Ramos (cell line): ENCODE data around the gene DIAPH2.

ENCODE experiments used
- in situ Hi-C: fragments of 300-500 bp; cut with MboI; formaldehyde crosslinking; loops from one replicate; pipeline ENCODE4 v1.14.3; 2022; ENCODE audit warnings: low sequenced_read_pairs; ENCODE audit not compliant: unreplicated experiment

The DIAPH2 gene

GRCh38 chrX:96684339-96685209 is at the start of gene DIAPH2:
DIAPH2 (plus strand) TSS chrX:96684842.
- in situ Hi-C loops, result no loop called here

DNA sequence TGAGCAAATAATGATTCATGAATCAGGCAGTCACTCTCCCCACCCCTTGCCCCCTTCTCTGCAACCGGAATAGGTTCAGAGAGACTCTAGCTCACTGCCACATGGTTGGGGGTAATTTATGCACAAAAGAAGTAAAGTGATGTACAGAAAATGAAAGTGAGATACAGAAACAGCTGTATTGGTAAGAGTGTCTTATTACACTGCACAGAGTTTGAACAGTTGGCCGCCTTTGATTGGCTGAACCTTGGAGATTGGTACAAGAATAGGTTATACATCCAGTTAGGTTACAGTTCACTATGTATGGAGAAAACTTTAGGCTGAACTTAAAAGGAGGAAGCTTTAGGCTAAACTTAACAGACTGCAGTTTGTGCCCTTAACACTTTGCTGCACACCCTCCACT is 34.6 kb upstream of the DIAPH2 start:
- in situ Hi-C loops, result no loop called here

DNA sequence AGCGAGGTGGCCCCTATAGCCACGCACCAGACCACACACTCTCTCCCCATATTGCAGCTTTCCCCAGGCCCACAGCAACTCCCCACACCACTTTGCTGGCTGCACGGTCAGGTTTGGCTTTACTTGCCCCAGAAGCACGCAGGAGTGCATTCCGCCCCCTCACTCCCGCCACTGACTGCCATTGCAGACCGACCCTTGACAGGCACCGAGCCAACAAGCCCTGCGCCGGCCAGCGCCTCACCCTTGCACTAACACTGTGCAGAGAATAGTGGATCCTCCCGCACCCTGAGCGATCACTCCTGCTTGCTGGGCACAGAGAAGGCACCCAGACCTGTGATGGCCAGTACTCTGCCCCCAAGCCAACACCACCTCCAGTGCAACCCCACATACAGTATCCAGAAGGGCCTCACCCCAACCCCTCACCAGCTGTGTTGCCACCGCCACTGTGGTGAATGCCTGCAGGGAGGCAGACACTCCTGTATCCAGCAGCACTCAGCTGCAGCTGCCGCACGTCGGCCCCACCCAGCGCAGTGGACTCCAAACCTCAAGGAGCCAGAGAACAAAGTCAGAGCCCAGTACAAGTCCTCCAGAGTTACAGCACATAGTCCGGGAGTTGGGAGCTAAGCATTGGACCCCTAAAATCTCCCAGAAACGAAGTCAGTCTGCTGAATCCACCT is 28.6 kb upstream of the DIAPH2 start:
- in situ Hi-C loops, result no loop called here

- in situ Hi-C loops, result no loop called here
Observed at GRCh38 chrX:96682516-96682915, 2.1 kb upstream of the DIAPH2 start.

- in situ Hi-C loops, result no loop called here
Observed at GRCh38 chrX:96683997-96684338, 674 bp upstream of the DIAPH2 start.

DNA sequence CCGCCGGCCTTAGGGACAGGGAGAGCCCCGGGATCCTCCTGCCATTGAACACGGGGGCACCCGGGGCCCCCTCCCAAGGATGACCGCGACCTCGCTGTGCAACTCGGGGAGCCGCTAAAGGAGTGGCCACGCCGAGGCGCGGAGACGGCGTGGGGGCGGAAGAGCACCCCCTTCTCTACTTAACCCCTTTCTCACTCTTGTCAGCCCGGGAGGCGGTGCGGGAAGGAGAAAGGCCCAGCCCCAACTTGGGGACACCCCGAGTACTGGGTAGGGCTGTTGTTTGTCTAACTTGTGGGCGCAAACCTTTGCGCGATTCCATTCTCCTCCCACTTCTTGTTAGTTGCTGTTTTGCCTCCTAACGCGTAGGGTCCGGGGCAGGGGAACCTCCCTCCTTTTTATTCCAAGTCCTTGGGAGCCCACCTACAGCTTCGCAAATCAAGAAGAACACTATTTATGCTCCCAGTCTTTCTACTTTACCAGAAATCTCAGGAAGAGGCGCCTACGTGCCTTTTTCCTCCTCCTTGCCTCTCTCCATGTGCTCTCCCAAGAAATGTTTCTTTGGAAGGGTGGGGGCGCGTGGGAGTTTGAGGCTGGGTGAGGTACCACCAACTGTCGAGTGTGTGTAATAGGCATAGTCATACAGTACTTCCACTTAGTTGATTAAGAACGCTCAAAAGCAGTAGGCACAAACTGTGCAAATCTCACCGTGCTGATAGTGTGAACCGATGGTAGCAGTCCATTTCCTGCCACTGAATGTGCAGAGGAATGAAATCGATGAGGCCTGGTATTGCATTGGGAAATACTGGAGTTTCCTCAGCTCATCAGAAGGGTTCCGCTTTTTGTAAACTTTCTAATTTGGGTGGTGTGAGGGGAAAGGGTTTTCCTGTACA is 813 bp downstream of the DIAPH2 start:
- in situ Hi-C loops, result no loop called here

GRCh38 chrX:96687776-96688175 is 3.1 kb downstream of the DIAPH2 start:
- in situ Hi-C loops, result no loop called here

DNA sequence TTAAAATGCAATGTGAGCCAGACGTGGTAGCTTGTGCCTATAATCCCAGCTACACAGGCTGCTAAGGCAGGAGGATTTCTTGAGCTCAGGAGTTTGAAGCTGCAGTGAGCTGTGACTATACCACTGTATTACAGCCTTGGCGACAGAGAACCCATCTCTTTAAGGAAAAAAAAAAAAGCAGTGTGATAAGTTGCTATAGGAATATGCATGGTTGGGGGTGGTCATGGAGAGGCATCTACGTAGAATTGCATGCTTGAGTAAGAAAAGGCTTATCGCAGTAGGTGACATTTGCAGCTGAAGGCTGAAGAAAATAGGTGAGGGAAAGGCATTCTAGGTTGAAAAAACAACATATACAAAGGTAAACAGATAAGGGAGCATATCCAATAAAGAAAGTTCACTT is 4.1 kb downstream of the DIAPH2 start:
- in situ Hi-C loops, result no loop called here

DNA sequence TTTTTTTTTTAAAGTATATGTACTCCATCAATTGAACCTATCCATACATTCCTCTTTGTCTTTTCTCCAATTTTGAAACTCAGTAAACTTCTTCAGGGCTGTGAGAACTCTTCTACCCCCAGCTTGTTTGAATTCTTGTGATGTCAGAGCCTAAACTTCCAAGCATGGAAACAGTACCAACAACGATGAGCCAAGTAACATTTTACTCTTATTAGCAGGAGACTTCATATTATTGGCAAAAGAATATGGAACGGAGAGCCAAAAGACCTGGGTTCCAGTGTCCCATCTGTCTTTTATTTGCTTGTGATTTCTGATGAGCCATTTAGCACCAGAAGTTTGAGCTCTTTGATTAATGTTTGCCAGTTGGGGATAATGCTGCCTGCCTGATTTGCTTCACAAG is 5.3 kb downstream of the DIAPH2 start:
- in situ Hi-C loops, result no loop called here

DNA sequence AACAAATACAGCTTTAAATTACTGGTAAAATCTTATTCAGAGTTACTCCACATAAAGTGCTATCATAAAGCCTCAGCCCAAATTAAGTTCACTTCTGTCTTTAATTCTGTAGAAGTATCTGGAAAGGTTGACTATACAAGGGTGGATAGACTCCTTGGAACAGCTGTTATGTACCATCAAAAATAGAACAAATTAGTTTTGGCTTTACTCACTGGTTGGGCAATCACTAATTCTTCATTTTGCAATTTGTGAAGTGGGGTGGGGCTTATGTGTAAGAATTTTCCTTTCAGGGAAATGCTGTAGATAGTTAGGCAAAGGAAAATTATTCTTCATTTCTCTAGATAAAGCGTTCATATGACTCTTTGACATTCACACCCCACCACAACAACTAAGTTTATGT is 7.8 kb downstream of the DIAPH2 start:
- in situ Hi-C loops, result no loop called here

DNA sequence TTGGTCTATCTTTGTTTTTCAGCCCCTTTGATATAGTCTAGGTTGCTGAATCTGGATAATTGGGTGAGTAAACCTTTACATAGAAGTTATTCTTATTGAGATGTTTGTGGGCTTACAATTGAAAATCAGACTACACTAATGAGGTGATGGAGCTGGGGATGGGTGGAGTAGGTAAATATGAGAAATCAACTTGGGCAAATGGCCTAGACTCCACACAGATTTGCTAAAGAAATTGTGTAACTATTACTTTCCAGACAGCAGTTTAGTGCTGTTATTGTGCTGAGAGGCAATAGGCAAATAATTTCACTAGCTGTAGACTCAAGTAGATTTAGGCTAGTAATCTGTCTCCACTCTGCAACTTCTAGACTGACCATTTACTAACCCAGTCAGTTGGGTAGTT is 8.2 kb downstream of the DIAPH2 start:
- in situ Hi-C loops, result no loop called here

DNA sequence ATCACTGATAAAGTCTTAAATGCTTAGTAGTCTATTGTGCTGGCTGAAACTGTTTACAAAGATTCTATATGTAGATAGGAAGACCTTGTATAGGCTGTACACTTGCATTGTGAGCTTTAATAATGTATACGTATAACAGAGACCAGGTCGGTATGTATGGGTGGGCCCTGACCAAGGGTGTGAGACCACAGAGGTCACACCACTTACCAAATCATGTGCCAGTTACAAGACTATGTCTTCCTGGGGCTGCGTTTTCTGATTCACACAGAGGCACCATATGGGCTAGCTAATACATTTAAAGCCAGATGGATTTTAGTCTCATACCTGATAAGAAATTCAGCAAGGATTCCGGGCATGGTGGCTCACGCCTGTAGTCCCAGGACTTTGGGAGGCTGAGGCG is 8.8 kb downstream of the DIAPH2 start:
- in situ Hi-C loops, result no loop called here

GRCh38 chrX:96696462-96696861 is 11.8 kb downstream of the DIAPH2 start:
- in situ Hi-C loops, result no loop called here

DNA sequence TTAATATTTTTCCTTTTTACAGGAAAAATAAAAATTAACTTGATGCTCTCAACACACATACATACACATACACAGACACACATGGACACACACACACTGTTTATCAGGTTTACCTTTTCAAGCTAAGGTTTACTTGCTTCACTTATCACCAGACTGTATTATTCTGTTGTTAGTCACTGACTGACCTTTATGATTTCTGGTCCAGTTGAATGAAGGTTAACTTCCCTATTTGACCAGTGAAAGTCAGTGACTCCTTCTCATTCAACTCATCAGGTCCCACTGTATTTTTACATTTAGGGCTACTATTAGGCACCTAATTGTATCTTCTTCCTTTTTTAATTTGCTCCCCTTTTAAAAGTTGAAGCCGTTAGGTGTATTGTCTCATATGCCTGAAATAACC is 16.0 kb downstream of the DIAPH2 start:
- in situ Hi-C loops, result no loop called here

GRCh38 chrX:96703379-96703778 is 18.7 kb downstream of the DIAPH2 start:
- in situ Hi-C loops, result no loop called here

DNA sequence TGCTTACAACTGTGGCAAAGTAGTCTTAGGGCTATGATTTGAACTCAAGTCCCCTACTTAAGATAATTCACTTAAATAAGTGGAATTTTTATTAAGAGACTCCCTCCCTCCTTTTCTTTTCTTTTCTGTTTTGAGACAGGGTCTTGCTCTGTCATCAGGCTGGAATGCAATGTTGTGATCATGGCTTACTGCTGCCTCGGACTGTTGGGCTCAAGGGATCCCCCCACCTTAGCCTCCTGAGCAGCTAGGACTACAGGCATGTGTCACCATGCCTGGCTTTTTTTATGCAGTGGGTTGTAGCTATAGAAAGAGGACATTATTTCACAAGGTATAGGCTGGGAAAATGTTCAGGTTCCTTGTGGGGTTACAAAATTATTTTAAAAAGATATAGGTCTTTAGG is 19.2 kb downstream of the DIAPH2 start:
- in situ Hi-C loops, result no loop called here

GRCh38 chrX:96704629-96705028 is 20.0 kb downstream of the DIAPH2 start:
- in situ Hi-C loops, result no loop called here

DNA sequence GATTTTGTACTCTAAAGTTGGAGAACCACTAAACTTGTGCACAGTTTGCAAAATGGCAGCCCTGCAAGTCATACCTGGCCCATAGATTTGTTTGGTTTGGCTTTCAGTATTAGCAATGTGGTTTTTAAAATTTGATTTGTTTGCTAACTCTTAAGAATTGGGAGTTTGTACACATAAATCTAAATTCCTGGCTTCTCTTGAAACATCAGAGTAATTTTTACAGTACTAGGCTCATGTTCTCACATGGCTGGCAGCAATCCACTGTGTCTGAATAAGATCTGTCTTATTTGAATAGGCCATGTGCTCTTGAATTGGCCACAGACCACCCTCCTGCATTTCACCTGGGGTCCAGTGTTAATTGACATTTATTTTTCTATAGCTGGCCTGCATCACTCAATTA is 21.3 kb downstream of the DIAPH2 start:
- in situ Hi-C loops, result no loop called here

GRCh38 chrX:96707804-96708203 is 23.2 kb downstream of the DIAPH2 start:
- in situ Hi-C loops, result no loop called here

DNA sequence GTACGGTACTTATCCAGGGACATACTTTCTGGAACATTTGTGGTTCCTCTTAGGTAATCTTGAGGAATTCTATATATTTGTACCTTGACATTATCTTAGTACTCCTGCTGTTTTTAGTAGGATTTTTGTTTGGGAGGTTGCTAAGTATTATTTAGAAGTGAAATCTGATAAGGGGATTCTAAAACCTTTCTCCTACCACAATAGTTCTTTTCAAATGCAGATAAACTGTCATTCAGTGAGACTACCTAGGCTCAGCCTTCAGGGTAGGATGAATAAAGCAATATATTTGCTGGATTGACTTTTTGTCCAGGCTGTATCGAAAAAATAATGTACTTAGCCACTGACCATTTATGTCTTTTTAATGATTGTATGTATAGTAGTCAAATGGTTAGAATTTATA is 25.4 kb downstream of the DIAPH2 start:
- in situ Hi-C loops, result no loop called here

DNA sequence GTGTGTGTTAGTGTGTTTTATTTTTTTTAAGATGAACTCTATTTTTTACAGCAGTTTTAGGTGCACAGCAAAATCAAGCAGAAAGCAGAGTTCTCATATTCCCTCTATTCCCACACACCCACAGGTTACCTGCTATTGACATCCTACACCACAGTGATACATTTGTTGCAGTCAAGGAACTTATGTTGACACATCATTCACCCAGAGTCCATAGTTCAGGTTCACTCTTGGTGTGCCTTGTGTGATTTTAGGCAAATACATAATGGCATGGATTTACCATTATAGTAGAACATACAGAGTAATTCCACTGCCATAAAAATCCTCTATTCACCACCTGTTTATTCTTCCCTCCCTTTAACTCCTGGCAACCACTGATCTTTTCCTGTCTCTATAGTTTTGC is 28.7 kb downstream of the DIAPH2 start:
- in situ Hi-C loops, result no loop called here
